ENCODE results near the gene DIP2B. TPM values are rescaled to one million over a fixed set of nuclear protein-coding genes. Genes with fewer than 3 reads are reported as not detected.
"Not testable (repeated sequence)": the region's sequence is repeated elsewhere in the genome, so short reads cannot be mapped to it uniquely, and the experiment has no call there.

DIP2B gene
- total RNA-seq, 6 experiments from 2014 or later, result 11.1 to 24.0 (median 14.8) TPM

GRCh38 chr12:50520416-50521207 lies 15.8 kb downstream of the DIP2B start:
- no peak overlapping the region for H3K4me3 ChIP-seq
- intact Hi-C loops (cut with DNase I), result no loop called here
- DNase-seq (no peak), ATAC-seq (peak; percentile 38 to 54 (median 50))
- peak overlapping the region; percentile 31 to 49 (median 40) for H3K27ac ChIP-seq
- H3K4me1 ChIP-seq, result peaks cover 0 to 49% (median 25%) of the 10 kb centered on the region in 4 donors
- no peaks in the 10 kb centered on the region for H3K27me3 ChIP-seq
- H3K36me3 ChIP-seq, result no peaks in the 10 kb centered on the region
- no peak for TF ChIP-seq POLR2A (IDR thresholded peaks at IDR 0.05)
- TF ChIP-seq CTCF (IDR thresholded peaks at IDR 0.05), result no peak
- WGBS (ENCODE audit: insufficient coverage, low coverage, low lambda C conversion rate, missing lambda C conversion rate), result 28% methylated on average over 8 of the region's 8 CpGs
- no peaks in the 10 kb centered on the region for H3K9me3 ChIP-seq

GRCh38 chr12:50521781-50522180 lies 17.0 kb downstream of the DIP2B start:
- intact Hi-C loops (cut with DNase I); ATAC-seq; H3K27me3 ChIP-seq; H3K27ac ChIP-seq; DNase-seq; H3K36me3 ChIP-seq; H3K4me3 ChIP-seq; H3K9me3 ChIP-seq: not testable (repeated sequence)
- peaks cover 0 to 56% (median 25%) of the 10 kb centered on the region in 4 donors for H3K4me1 ChIP-seq
- WGBS (ENCODE audit: insufficient coverage, low coverage, low lambda C conversion rate, missing lambda C conversion rate), result 100% methylated on average over 4 of the region's 4 CpGs

GRCh38 chr12:50523772-50524171 lies 19.0 kb downstream of the DIP2B start:
- Histone ChIP-seq H3K4me3 (no peak overlapping the region), H3K4me1 (peaks cover 0 to 64% (median 22%) of the 10 kb centered on the region in 4 donors), H3K9me3 (no peaks in the 10 kb centered on the region), H3K36me3 (no peaks in the 10 kb centered on the region), H3K27me3 (no peaks in the 10 kb centered on the region), H3K27ac (peak overlapping the region in 2 of 3 donors; percentile 19 to 31)
- ATAC-seq (peak in 1 of 4 donors; percentile 14), DNase-seq (no peak)
- no peak for TF ChIP-seq POLR2A (IDR thresholded peaks at IDR 0.05)
- peak in 3 of 4 donors; percentile 4 to 26 (median 10) for TF ChIP-seq CTCF (IDR thresholded peaks at IDR 0.05)
- intact Hi-C loops (cut with DNase I), result no loop called here
- WGBS (ENCODE audit: insufficient coverage, low coverage, low lambda C conversion rate, missing lambda C conversion rate), result no CpG with 5 or more reads among the region's 1 CpG

GRCh38 chr12:50524621-50525020 lies 19.8 kb downstream of the DIP2B start:
- intact Hi-C loops (cut with DNase I), result no loop called here
- peak overlapping the region in 2 of 3 donors; percentile 19 to 31 for H3K27ac ChIP-seq
- 86% methylated on average over 1 of the region's 2 CpGs for WGBS (ENCODE audit: insufficient coverage, low coverage, low lambda C conversion rate, missing lambda C conversion rate)
- H3K9me3 ChIP-seq, result no peaks in the 10 kb centered on the region
- no peaks in the 10 kb centered on the region for H3K36me3 ChIP-seq
- no peaks in the 10 kb centered on the region for H3K27me3 ChIP-seq
- TF ChIP-seq POLR2A (IDR thresholded peaks at IDR 0.05) (no peak), CTCF (IDR thresholded peaks at IDR 0.05) (no peak)
- DNase-seq, result no peak
- H3K4me1 ChIP-seq, result peaks cover 0 to 72% (median 24%) of the 10 kb centered on the region in 4 donors
- no peak overlapping the region for H3K4me3 ChIP-seq
- no peak for ATAC-seq

GRCh38 chr12:50525422-50525821 lies 20.6 kb downstream of the DIP2B start:
- DNase-seq (no peak), ATAC-seq (no peak)
- no peaks in the 10 kb centered on the region for H3K9me3 ChIP-seq
- H3K36me3 ChIP-seq, result no peaks in the 10 kb centered on the region
- H3K4me3 ChIP-seq, result no peak overlapping the region
- H3K27me3 ChIP-seq, result no peaks in the 10 kb centered on the region
- 75% methylated on average over 1 of the region's 2 CpGs for WGBS (ENCODE audit: insufficient coverage, low coverage, low lambda C conversion rate, missing lambda C conversion rate)
- peaks cover 0 to 70% (median 20%) of the 10 kb centered on the region in 4 donors for H3K4me1 ChIP-seq
- TF ChIP-seq CTCF (IDR thresholded peaks at IDR 0.05) (no peak), POLR2A (IDR thresholded peaks at IDR 0.05) (no peak)
- intact Hi-C loops (cut with DNase I), result no loop called here
- peak overlapping the region in 2 of 3 donors; percentile 84 to 92 for H3K27ac ChIP-seq
